DND-41 (cell line): ENCODE data around the gene IL1RAPL2.

ENCODE experiments used
- CTCF ChIP-seq: IDR thresholded peaks from 2 replicates; pipeline ENCODE4 v1.5.1; 2012; ENCODE audit warnings: borderline replicate concordance, low read length, moderate library complexity, mild to moderate bottlenecking; ENCODE audit not compliant: poor library complexity, severe bottlenecking; ENCODE audit errors: extremely low read depth
- EZH2 ChIP-seq: IDR thresholded peaks from 3 replicates; pipeline ENCODE4 v1.6.1; 2012; ENCODE audit warnings: borderline replicate concordance, low read depth, mild to moderate bottlenecking, moderate library complexity, low read length, inconsistent platforms; ENCODE audit not compliant: severe bottlenecking

GRCh38 chrX:104660092-104660491 lies 94.1 kb downstream of the IL1RAPL2 start:
- no peak for TF ChIP-seq CTCF
- TF ChIP-seq EZH2, result no peak
